Astrocyte of the spinal cord (primary cell): ENCODE measurements around the gene ZNF423.

ENCODE experiments used
- DNase-seq: peaks from one replicate; pipeline ENCODE4 v3.0.0; 2011; ENCODE audit warnings: low read depth, low spot score
- H3K4me3 ChIP-seq: 2 replicates; pipeline ENCODE4 v1.5.1; 2011; ENCODE audit warnings: low read depth, mild to moderate bottlenecking, low read length, moderate library complexity
- in situ Hi-C: cut with HindIII; loops from 2 replicates; pipeline ENCODE4 v1.10.0; 2017; ENCODE audit warnings: low sequenced_read_pairs
- TF ChIP-seq, protein P1 (sequence below): IDR thresholded peaks from 2 replicates; pipeline ENCODE4 v1.5.1; 2012; ENCODE audit warnings: low read depth, mild to moderate bottlenecking, low read length, inconsistent platforms

ZNF423 gene

DNA sequence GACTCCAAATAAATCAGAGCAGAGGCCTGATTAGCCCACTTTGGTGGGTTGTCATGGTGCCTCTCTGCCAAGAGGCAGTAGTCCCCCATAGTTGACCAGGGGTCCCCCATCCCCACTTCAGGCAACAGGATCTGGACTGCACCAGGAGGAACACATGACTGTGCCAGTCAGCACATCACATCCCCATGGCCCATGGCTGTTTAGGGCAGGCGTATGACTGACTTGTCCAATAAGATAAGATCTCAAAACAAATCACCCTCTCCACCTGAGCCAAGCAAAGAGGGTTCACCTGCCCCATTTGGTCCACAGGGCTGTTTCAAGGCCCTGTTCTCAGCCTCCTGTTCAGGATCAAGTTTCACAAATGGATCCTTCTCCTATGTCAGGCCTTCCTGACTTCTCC, 389.0 kb downstream of the ZNF423 start:
- DNase-seq, result no peak
- in situ Hi-C loops, result no loop called here
- H3K4me3 ChIP-seq, result no peak overlapping the region
- TF ChIP-seq, protein P1, sequence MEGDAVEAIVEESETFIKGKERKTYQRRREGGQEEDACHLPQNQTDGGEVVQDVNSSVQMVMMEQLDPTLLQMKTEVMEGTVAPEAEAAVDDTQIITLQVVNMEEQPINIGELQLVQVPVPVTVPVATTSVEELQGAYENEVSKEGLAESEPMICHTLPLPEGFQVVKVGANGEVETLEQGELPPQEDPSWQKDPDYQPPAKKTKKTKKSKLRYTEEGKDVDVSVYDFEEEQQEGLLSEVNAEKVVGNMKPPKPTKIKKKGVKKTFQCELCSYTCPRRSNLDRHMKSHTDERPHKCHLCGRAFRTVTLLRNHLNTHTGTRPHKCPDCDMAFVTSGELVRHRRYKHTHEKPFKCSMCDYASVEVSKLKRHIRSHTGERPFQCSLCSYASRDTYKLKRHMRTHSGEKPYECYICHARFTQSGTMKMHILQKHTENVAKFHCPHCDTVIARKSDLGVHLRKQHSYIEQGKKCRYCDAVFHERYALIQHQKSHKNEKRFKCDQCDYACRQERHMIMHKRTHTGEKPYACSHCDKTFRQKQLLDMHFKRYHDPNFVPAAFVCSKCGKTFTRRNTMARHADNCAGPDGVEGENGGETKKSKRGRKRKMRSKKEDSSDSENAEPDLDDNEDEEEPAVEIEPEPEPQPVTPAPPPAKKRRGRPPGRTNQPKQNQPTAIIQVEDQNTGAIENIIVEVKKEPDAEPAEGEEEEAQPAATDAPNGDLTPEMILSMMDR, result no peak

DNA sequence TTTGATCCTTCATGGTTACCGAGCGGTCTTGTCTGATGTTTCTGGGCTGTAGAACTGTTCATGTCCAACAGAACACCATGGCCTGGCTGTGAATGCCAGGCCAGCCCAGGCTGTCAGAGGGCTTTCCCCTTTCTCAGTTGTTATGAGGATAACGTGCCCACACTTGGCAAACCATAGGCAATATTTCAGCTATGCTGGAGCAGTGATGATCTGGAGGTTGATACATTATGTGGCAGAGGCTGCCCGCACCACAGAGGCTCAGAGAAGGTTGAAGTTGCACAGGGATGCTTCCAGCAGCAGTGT, 389.4 kb downstream of the ZNF423 start:
- TF ChIP-seq, protein P1, result no peak
- no peak overlapping the region for H3K4me3 ChIP-seq
- in situ Hi-C loops, result no loop called here
- DNase-seq, result no peak

DNA sequence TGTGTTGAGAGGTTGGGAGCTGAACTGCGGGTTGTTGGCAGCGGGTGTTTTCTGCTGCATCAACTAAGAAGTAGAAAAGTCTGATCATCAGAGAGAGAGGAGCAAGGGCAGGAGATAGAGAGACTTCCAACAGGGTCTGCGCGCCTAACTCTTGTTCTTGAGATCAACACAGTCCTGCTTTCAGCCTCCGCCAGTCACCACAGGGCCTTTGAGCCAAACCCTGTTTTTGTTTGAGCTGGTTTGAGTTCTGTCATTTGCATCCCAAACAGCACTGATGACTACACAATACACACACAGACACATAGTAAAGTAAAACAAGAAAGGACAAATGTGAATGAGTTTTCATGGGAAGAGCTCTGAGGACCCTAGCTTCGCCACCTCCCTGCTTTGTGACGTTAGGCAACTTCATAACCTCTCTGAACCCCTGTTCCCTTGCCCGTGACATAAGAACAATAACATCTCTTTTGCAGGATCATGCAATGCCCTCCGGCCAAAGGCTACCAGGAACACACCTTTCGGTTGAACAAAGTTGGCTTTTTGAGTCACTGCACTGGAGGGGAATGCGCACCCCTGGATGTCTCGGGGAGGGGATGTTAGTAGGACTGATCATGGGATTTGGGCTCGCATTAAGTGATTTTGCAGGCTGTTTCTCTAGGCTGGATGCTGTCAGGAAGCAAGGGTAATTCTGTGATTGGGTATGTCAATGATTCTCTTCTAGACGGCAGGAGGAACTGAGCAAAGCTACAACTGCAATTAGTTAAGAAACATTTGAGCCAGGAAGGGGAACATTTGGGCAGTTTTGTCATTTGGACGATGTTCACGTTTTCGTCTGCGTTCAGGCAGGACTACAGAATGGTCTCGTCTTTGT, 390.0 kb downstream of the ZNF423 start:
- in situ Hi-C loops, result no loop called here
- TF ChIP-seq, protein P1, result no peak
- H3K4me3 ChIP-seq, result no peak overlapping the region
- no peak for DNase-seq

DNA sequence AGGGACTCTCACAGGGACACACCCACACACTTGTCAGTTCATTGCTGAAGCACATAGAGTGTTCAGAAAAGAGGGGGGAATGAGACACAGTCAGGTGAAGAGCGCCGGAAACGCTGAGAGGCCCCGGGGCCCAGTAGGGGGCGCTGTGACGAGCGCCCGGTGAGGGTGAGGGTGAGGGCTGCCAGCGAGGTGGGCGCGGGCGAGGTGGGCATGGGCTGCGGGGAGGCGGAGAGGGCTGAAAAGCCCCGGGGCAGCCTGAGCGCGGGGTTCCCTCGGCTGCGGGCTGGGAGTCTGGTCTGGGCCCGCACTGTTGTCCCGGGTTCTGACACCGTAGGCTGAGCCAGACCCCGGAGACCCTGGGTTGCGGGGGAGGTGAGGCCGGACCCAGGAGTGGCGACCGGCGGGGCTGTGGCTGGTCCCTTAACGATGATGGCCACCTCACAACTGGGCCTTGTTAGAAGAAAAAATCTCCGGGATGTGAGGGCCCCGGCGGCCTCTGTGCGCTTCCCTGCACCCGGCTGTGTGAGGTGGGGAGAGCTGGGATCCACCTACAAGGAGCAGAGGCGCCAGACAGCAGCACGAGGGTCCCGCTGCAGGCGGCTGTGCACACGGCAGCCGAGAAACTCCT, 390.9 kb downstream of the ZNF423 start:
- no peak for DNase-seq
- in situ Hi-C loops, result no loop called here
- TF ChIP-seq, protein P1, result peak; percentile 30
- no peak overlapping the region for H3K4me3 ChIP-seq

DNA sequence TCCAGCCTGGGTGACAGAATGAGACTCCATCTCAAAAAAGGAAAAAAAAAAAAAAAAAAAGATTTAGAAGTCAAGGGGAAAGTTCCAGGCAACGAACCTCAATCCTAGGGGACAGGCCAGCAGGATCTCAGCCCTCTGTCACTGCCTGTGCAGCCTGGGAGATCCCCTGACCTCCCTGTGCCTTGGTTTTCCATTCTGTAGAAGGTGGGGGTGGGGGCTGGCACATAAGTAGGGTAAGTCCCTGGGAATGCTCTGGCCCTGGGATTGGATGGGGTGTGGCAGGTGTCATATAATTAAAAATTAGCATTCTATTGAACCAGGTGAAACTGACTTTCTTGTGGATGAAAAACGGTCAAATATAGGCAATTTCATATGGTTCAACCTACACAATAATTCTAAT, 391.8 kb downstream of the ZNF423 start:
- TF ChIP-seq, protein P1, result no peak
- H3K4me3 ChIP-seq, result no peak overlapping the region
- in situ Hi-C loops, result no loop called here
- DNase-seq, result no peak

DNA sequence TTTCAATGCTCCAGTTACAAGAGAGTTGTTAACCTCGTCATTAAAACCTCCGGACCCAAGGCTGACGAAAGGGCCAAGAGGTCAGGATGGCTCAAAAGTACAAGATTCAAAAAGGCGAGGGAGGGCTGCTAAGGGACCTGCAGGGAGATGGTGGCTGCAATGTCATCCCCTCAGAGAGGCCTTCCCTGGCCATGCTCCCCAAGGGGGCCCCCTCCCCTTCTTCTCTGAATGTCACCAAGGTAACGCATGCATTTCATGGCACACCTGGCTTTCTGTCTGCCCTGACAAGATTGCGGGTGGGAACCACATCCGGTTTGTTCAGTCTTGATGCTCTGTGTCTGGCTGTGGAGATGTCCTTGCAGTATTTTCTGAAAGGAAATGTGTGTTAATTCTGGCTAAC, 392.4 kb downstream of the ZNF423 start:
- TF ChIP-seq, protein P1, result no peak
- H3K4me3 ChIP-seq, result no peak overlapping the region
- in situ Hi-C loops, result no loop called here
- DNase-seq, result no peak
